H1 (cell line): Measurements from ENCODE around the gene MRPL43. TPM values are rescaled to one million over a fixed set of nuclear protein-coding genes. Genes with fewer than 3 reads are reported as not detected.

ENCODE experiments used
- CTCF ChIA-PET: fragments of 300-600 bp; sonication (Branson Sonifier 250); formaldehyde crosslinking; loops from one replicate; lab custom pipeline; 2021; ENCODE audit not compliant: partially characterized antibody; lab: Charles Lee
- POLR2A ChIA-PET: fragments of 300-600 bp; sonication (Branson Sonifier 250); formaldehyde crosslinking; loops from one replicate; lab custom pipeline; 2021; ENCODE audit warnings: inconsistent platforms; ENCODE audit not compliant: partially characterized antibody; lab: Charles Lee
- DNase-seq, 2 experiments: peaks; one replicate each; pipeline versions ENCODE4 v3.0.0 to v3.0.0-alpha.2; 2010 to 2022; ENCODE audit warnings: low spot score in 2 of 2, low read depth in 1 of 2, mixed read lengths in 1 of 2
- FAIRE-seq: peaks from 2 replicates; lab custom pipeline; 2011; peaks lifted over from hg19 to GRCh38; lab: Jason Lieb, UNC
- H2AFZ ChIP-seq: 2 replicates; pipeline ENCODE4 v1.8.1; 2012; ENCODE audit warnings: low read length, inconsistent platforms
- H2AK5ac ChIP-seq: 2 replicates; pipeline ENCODE4 v1.6.1; 2013; ENCODE audit warnings: low read depth, low read length
- H2BK120ac ChIP-seq: replicated peaks from 2 replicates; pipeline ENCODE3; 2013; ENCODE audit warnings: low read depth, low read length, inconsistent platforms
- H2BK12ac ChIP-seq: 2 replicates; pipeline ENCODE4 v1.6.1; 2013; ENCODE audit warnings: low read depth, low read length
- H2BK15ac ChIP-seq: 2 replicates; pipeline ENCODE4 v1.6.1; 2013; ENCODE audit warnings: low read length
- H2BK20ac ChIP-seq: 2 replicates; pipeline ENCODE4 v1.6.1; 2013; ENCODE audit warnings: low read length
- H2BK5ac ChIP-seq: 2 replicates; pipeline ENCODE4 v1.6.1; 2013; ENCODE audit warnings: low read depth, low read length
- H3K14ac ChIP-seq: 2 replicates; pipeline ENCODE4 v1.6.1; 2013; ENCODE audit warnings: inconsistent platforms; ENCODE audit not compliant: insufficient read length
- H3K18ac ChIP-seq: 2 replicates; pipeline ENCODE4 v1.6.1; 2013; ENCODE audit warnings: low read length; ENCODE audit errors: extremely low read depth
- H3K23ac ChIP-seq: 2 replicates; pipeline ENCODE4 v1.6.1; 2013; ENCODE audit warnings: inconsistent platforms; ENCODE audit not compliant: insufficient read length
- H3K23me2 ChIP-seq: 2 replicates; pipeline ENCODE4 v1.6.1; 2013; ENCODE audit warnings: low read depth, low read length
- H3K27ac ChIP-seq: 2 replicates; pipeline ENCODE4 v1.6.1; 2011; ENCODE audit warnings: low read depth, low read length, inconsistent platforms
- H3K27me3 ChIP-seq, 4 experiments: replicated peaks in 1 of 4; 1 replicate in 1 of 4; 2 replicates in 3 of 4; pipeline versions ENCODE4 v1.6.1 to v1.8.1; 2011 to 2013; ENCODE audit warnings: low read length in 3 of 4, mild to moderate bottlenecking in 3 of 4, inconsistent platforms in 2 of 4, mixed read lengths in 2 of 4, moderate library complexity in 1 of 4; ENCODE audit not compliant: control insufficient read depth in 3 of 4, insufficient read depth in 3 of 4; ENCODE audit errors: extremely low read depth in 1 of 4
- H3K36me3 ChIP-seq, 4 experiments: 2 replicates each; pipeline versions ENCODE4 v1.6.1 to v1.8.1; 2011 to 2013; ENCODE audit warnings: mild to moderate bottlenecking in 4 of 4, low read length in 3 of 4, moderate library complexity in 2 of 4, control low read depth in 1 of 4, inconsistent platforms in 1 of 4; ENCODE audit not compliant: insufficient read depth in 4 of 4, control insufficient read depth in 2 of 4
- H3K4ac ChIP-seq: replicated peaks from 2 replicates; pipeline ENCODE3; 2013; ENCODE audit warnings: low read length, low read depth, mixed read lengths, inconsistent platforms; ENCODE audit not compliant: insufficient read length
- H3K4me1 ChIP-seq, 4 experiments: replicated peaks in 1 of 4; 1 replicate in 1 of 4; 2 replicates in 3 of 4; pipeline versions ENCODE4 v1.6.1 to v1.8.1; 2011 to 2013; ENCODE audit warnings: low read length in 3 of 4, inconsistent platforms in 2 of 4, mixed read lengths in 1 of 4; ENCODE audit not compliant: insufficient read depth in 4 of 4, control insufficient read depth in 3 of 4
- H3K4me2 ChIP-seq, 2 experiments: 2 replicates each; pipeline versions ENCODE4 v1.6.1 to v1.8.1; 2011 to 2013; ENCODE audit warnings: low read depth in 2 of 2, low read length in 2 of 2, control low read depth in 1 of 2, inconsistent platforms in 1 of 2, mild to moderate bottlenecking in 1 of 2; ENCODE audit not compliant: insufficient read depth in 1 of 2
- H3K4me3 ChIP-seq, 4 experiments: fragments of 200-600, 300-600 bp in 1 of 4; sonication (generic), shearing (Covaris generic), sonication (Bioruptor Twin) in 1 of 4; 2 replicates each; pipeline versions ENCODE4 v1.5.1 to v1.8.1; 2011 to 2016; ENCODE audit warnings: low read length in 4 of 4, low read depth in 3 of 4, control low read depth in 2 of 4, inconsistent platforms in 2 of 4, mild to moderate bottlenecking in 2 of 4, mixed read lengths in 1 of 4, moderate library complexity in 1 of 4; ENCODE audit not compliant: insufficient read depth in 2 of 4; ENCODE audit errors: extremely low read depth in 1 of 4
- H3K56ac ChIP-seq: replicated peaks from 2 replicates; pipeline ENCODE3; 2013; ENCODE audit warnings: low read depth, mild to moderate bottlenecking, mixed read lengths, low read length, inconsistent platforms; ENCODE audit not compliant: insufficient read length
- H3K79me1 ChIP-seq: 2 replicates; pipeline ENCODE4 v1.6.1; 2013; ENCODE audit warnings: low read depth, low read length, control low read depth
- H3K79me2 ChIP-seq, 2 experiments: 2 replicates each; pipeline versions ENCODE4 v1.6.1 to v1.8.1; 2012 to 2013; ENCODE audit warnings: low read length in 2 of 2, mild to moderate bottlenecking in 2 of 2, inconsistent platforms in 1 of 2; ENCODE audit not compliant: insufficient read depth in 2 of 2, control insufficient read depth in 1 of 2
- H3K9ac ChIP-seq, 4 experiments: replicated peaks in 1 of 4; 1 replicate in 1 of 4; 2 replicates in 3 of 4; pipeline versions ENCODE4 v1.6.1 to v1.8.1; 2011 to 2013; ENCODE audit warnings: low read depth in 3 of 4, low read length in 3 of 4, control low read depth in 2 of 4, mild to moderate bottlenecking in 2 of 4, moderate library complexity in 2 of 4, inconsistent platforms in 1 of 4; ENCODE audit errors: extremely low read depth in 1 of 4
- H3K9me3 ChIP-seq, 2 experiments: 2 replicates each; pipeline versions ENCODE4 v1.6.1 to v1.8.1; 2012 to 2013; ENCODE audit warnings: mild to moderate bottlenecking in 2 of 2, moderate library complexity in 2 of 2, control low read depth in 1 of 2, inconsistent platforms in 1 of 2, low read depth in 1 of 2, low read length in 1 of 2, mixed read lengths in 1 of 2; ENCODE audit not compliant: insufficient read depth in 2 of 2
- H4K20me1 ChIP-seq, 2 experiments: replicated peaks in 1 of 2; 2 replicates each; pipeline versions ENCODE3 to v1.8.1; 2011 to 2013; ENCODE audit warnings: inconsistent platforms in 2 of 2, low read length in 2 of 2, mild to moderate bottlenecking in 1 of 2; ENCODE audit not compliant: insufficient read depth in 2 of 2, control insufficient read depth in 1 of 2
- H4K5ac ChIP-seq: 2 replicates; pipeline ENCODE4 v1.6.1; 2013; ENCODE audit warnings: low read length, low read depth, mixed read lengths, inconsistent platforms; ENCODE audit not compliant: insufficient read length
- H4K8ac ChIP-seq: 2 replicates; pipeline ENCODE4 v1.8.0; 2013; ENCODE audit warnings: mild to moderate bottlenecking, moderate library complexity, low read length, inconsistent platforms; ENCODE audit not compliant: insufficient read depth; ENCODE audit errors: extremely low read depth
- H4K91ac ChIP-seq: replicated peaks from 2 replicates; pipeline ENCODE3; 2013; ENCODE audit warnings: low read length, mixed read lengths, inconsistent platforms; ENCODE audit not compliant: insufficient read length
- USF2 ChIP-seq: IDR thresholded peaks from 2 replicates; pipeline ENCODE4 v1.6.1; 2011; ENCODE audit warnings: low read length, improper control_type of control experiment
- WGBS, 2 experiments: shearing (Covaris generic) in 1 of 2; methylation state at CpG; one replicate each; pipeline versions ENCODE4 v1.1.6 to v1.1.7; 2013 to 2015; ENCODE audit warnings: low lambda C conversion rate in 2 of 2, mixed read lengths in 2 of 2, inconsistent platforms in 1 of 2, low coverage in 1 of 2, missing lambda C conversion rate in 1 of 2; ENCODE audit not compliant: insufficient replicate concordance in 2 of 2, insufficient coverage in 1 of 2, insufficient read length in 1 of 2; ENCODE audit errors: extremely low coverage in 1 of 2, missing lambda C conversion rate in 1 of 2; 5-methylcytosine and 5-hydroxymethylcytosine counted together
- polyA plus RNA-seq, 7 experiments: library from polyadenylated mRNA; depleted of rRNA in 3 of 7; stranded (reverse) in 5 of 7; unstranded in 2 of 7; fragments of >200 nt in 5 of 7; fragments of 200-250 nt in 2 of 7; gene quantifications; 1 replicate in 5 of 7; 2 replicates in 1 of 7; 4 replicates in 1 of 7; pipeline versions ENCODE4 v1.2.1 to v1.2.3, GENCODE V29; 2011 to 2013; ENCODE audit warnings: missing spikeins in 2 of 7, mixed read lengths in 2 of 7
- total RNA-seq: library from RNA; stranded (reverse); fragmentation: NEBNext Ultra II Directional; extraction: Animal tissue kit (Norgen Biotek cat#: 25700); gene quantifications from 2 replicates; pipeline ENCODE4 v1.2.1, GENCODE V29; 2021
- TF ChIP-seq, protein P1 (sequence below): IDR thresholded peaks from 2 replicates; pipeline ENCODE4 v1.6.1; 2012; ENCODE audit warnings: low read length, inconsistent platforms

The MRPL43 gene
- total and polyA plus RNA-seq, 2 of the 8 experiments (the other 6 are each of a cell fraction or from before 2014, with no cell fraction given) = 74.1 to 149 TPM

DNA sequence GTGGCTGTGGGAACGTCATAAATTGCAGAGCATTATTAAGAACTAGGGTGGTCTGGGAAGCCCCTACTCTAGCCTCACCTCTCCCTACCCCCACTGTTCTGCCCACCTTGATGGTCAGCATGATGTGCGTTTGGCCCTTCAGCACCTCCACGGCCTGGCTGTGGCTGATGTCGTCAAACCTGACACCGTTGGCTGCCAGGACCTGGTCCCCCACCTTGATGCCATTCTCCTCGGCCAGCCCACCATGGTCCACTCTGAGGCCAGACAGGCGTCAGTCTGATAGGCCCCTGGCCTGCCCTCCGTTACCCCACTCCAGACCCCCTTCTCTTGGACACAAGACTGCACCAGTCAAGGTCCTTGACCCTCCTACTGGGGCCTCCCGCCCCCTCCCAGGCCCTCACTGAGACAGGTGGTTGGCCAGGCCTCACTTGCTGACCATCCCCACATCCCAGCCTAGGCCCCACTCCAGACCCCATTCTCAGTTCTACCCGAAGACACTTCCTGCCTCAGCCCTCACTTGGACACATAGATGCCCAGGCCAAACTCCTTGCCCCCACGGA is 34.5 kb upstream of the MRPL43 start:
- Histone ChIP-seq H3K27me3 (peaks cover 13 to 31% (median 26%) of the 10 kb centered on the region in 4 experiments), H3K9me3 (no peaks in the 10 kb centered on the region), H3K4me1 (peaks cover 0 to 10% (median 5%) of the 10 kb centered on the region in 4 experiments; a peak in 4 of 7 replicates), H4K91ac (peak overlapping the region; percentile 10), H4K20me1 (peaks cover 0 to 1% of the 10 kb centered on the region in 2 experiments), H3K9ac (no peak overlapping the region), H3K36me3 (no peaks in the 10 kb centered on the region), H2BK120ac (no peak overlapping the region), H3K23me2 (peaks cover 11% of the 10 kb centered on the region; the same call in 1 of the 2 replicates), H3K4me3 (no peak overlapping the region), H2BK12ac (no peak overlapping the region), H4K5ac (no peak overlapping the region), H3K23ac (no peak overlapping the region), H2AK5ac (no peak overlapping the region), H4K8ac (no peak overlapping the region), H3K27ac (no peak overlapping the region), H3K14ac (no peak overlapping the region), H2BK15ac (no peak overlapping the region), H2BK20ac (no peak overlapping the region), H3K4ac (no peak overlapping the region), H3K79me2 (no peaks in the 10 kb centered on the region), H2AFZ (no peak overlapping the region), H3K79me1 (no peaks in the 10 kb centered on the region), H3K18ac (no peak overlapping the region), H3K4me2 (no peak overlapping the region), H2BK5ac (no peak overlapping the region), H3K56ac (no peak overlapping the region)
- DNase-seq (no peak), FAIRE-seq (no peak)
- WGBS, 2 experiments = 90% methylated on average over 10 of the region's 11 CpGs; no CpG with 5 or more reads in 1 of the 2 experiments
- POLR2A ChIA-PET = no interaction called here
- TF ChIP-seq, protein P1, sequence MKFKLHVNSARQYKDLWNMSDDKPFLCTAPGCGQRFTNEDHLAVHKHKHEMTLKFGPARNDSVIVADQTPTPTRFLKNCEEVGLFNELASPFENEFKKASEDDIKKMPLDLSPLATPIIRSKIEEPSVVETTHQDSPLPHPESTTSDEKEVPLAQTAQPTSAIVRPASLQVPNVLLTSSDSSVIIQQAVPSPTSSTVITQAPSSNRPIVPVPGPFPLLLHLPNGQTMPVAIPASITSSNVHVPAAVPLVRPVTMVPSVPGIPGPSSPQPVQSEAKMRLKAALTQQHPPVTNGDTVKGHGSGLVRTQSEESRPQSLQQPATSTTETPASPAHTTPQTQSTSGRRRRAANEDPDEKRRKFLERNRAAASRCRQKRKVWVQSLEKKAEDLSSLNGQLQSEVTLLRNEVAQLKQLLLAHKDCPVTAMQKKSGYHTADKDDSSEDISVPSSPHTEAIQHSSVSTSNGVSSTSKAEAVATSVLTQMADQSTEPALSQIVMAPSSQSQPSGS = no peak
- TF ChIP-seq USF2 = no peak
- CTCF ChIA-PET = interaction anchor here (0.6 to 51.8 kb wide), 4 partner anchors 10 to 1574 kb away, joined by 3 to 2176 read pairs (median 84); partner anchors contain the start of gene KAZALD1
